Measurements from ENCODE around the gene CCDC7.

- TF ChIP-seq, protein P1, sequence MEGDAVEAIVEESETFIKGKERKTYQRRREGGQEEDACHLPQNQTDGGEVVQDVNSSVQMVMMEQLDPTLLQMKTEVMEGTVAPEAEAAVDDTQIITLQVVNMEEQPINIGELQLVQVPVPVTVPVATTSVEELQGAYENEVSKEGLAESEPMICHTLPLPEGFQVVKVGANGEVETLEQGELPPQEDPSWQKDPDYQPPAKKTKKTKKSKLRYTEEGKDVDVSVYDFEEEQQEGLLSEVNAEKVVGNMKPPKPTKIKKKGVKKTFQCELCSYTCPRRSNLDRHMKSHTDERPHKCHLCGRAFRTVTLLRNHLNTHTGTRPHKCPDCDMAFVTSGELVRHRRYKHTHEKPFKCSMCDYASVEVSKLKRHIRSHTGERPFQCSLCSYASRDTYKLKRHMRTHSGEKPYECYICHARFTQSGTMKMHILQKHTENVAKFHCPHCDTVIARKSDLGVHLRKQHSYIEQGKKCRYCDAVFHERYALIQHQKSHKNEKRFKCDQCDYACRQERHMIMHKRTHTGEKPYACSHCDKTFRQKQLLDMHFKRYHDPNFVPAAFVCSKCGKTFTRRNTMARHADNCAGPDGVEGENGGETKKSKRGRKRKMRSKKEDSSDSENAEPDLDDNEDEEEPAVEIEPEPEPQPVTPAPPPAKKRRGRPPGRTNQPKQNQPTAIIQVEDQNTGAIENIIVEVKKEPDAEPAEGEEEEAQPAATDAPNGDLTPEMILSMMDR (IDR thresholded peaks at IDR 0.05; ENCODE audit: poor library complexity), result no peak
- TF ChIP-seq EZH2phosphoT487 (IDR thresholded peaks at IDR 0.05; ENCODE audit: low read depth, severe bottlenecking, unreplicated experiment), result no peak
Observed at GRCh38 chr10:32629910-32630309, 184.0 kb downstream of the CCDC7 start.
